ENCODE measurements around the gene SCARB1. TPM values are rescaled to one million over a fixed set of nuclear protein-coding genes. Genes with fewer than 3 reads are reported as not detected.

The SCARB1 gene
- total and polyA plus RNA-seq, 5 donors: 15.7 to 22.9 (median 18.5) TPM

DNA sequence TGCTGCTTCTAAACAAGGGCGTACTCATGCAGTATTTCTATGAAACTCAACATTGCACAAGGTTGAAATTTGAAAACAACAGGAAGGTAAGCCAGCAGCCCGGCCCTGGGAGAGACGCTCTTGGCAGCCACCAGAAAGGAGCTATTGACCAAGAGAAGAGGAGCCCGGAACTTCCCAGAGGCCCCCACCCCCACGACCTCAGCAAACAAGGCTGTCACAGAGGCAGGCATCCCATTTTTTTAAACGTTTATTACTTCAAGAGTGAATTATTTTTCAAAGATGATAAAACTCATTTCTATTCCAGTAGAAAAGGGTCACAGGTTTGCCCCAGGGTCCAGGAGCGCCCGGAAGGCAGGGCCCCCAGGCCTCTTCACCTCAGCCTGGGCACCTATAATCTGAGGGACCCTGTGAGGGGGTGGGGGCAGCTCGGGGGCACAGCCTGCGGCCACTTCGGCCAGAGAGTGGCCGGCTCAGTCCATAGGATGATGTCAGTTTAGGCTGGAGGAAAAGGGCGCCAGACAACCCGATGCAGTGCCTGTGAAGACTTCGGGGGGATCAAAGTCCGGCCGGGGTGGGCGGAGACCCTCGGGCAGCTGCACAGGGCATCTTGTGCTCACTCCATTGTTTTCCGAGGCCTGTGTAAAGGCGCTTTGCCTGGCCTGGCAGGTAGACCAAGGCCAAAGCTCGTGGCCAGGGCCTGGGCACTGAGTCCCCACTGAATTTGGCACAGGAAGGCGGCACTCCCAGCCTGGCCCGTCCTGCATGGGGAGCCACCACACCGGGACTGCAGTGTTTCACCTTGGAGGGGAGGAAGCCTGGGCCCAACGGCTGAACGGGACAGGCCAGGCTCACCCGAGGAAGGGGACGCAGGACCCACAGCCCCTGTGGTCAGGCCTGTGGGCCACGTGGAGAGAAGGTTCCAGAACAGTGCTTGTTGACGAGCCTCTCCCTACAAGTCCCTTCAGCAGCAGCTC lies 86.0 kb downstream of the SCARB1 start:
- H3K27ac ChIP-seq (ENCODE audit: low read length): no peak overlapping the region
- H3K4me3 ChIP-seq (ENCODE audit: low read length): no peak overlapping the region
- DNase-seq (peak in 1 of 3 donors; percentile 45), ATAC-seq (no peak)
- intact Hi-C loops (cut with DNase I): loop anchor here in 2 of 4 donors (5.0 to 10.0 kb wide), 3 partner anchors 423 to 735 kb away; no protein-coding TSS in a partner anchor
- H3K27me3 ChIP-seq (ENCODE audit: control insufficient read depth, insufficient read depth): no peaks in the 10 kb centered on the region
- 83% methylated on average over 31 of the region's 31 CpGs for WGBS
- H3K9me3 ChIP-seq (ENCODE audit: control insufficient read depth, low read length): no peaks in the 10 kb centered on the region
- H3K4me1 ChIP-seq (ENCODE audit: control insufficient read depth, insufficient read depth, low read length): no peaks in the 10 kb centered on the region

DNA sequence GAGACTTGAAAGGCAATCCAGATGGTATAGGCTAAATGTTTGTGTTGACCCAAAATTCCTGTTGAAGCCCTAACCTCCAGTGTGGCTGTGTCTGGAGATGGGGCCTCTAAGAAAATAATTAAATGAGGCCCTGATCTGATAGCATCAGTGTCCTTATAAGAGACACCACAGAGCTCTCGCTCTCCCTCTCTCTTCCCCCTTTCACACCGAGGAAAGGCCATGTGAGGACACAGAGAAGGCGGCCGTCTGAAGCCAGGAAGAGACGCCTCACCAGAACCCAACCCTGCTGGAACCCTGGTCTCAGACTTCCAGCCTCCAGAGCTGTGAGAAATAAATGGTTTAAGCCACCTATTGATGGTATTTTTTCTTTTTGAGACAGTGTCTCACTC lies 87.5 kb downstream of the SCARB1 start:
- intact Hi-C loops (cut with DNase I): loop anchor here in 2 of 4 donors (5.0 to 10.0 kb wide), 3 partner anchors 421 to 734 kb away; no protein-coding TSS in a partner anchor
- Histone ChIP-seq H3K27ac (ENCODE audit: low read length) (no peak overlapping the region), H3K27me3 (ENCODE audit: control insufficient read depth, insufficient read depth) (no peaks in the 10 kb centered on the region), H3K4me1 (ENCODE audit: control insufficient read depth, insufficient read depth, low read length) (no peaks in the 10 kb centered on the region), H3K4me3 (ENCODE audit: low read length) (no peak overlapping the region), H3K9me3 (ENCODE audit: control insufficient read depth, low read length) (no peaks in the 10 kb centered on the region)
- DNase-seq: no peak
- 68% methylated on average over 5 of the region's 5 CpGs for WGBS
- no peak for ATAC-seq

DNA sequence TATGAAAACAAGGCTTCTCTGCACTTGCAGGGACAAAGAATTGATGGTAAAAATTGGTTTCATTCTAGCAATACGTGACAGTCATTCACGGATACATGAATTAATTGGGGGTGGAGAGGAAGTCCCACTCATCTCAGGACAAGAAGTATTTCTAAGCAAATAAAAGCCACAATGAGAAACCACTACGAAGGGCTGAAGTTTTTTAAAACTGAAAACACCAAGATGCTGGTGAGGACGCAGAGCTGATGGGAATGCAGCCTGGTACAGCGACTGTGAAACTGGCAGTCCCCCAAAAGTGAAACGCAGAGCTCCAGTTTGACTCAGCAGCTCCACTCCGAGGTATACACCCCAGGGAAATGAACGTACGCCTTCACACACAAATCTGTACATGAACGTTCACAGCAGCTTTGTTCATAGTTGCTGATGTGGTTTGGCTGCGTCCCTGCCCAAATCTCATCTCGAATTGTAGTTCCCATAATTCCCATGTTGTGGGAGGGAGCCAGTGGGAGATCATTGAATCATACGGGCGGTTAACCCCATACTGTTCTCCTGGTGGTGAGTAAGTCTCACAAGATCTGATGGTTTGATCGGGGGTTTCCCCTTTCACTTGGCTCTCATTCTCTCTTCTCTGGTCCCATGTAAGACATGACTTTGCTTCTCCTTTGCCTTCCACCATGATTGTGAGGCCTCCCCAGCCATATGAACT lies 89.0 kb downstream of the SCARB1 start:
- WGBS: 25% methylated on average over 15 of the region's 15 CpGs
- ATAC-seq (peak; percentile 10 to 38), DNase-seq (peak in 1 of 3 donors; percentile 59)
- Histone ChIP-seq H3K9me3 (ENCODE audit: control insufficient read depth, low read length) (no peaks in the 10 kb centered on the region), H3K4me1 (ENCODE audit: control insufficient read depth, insufficient read depth, low read length) (no peaks in the 10 kb centered on the region), H3K4me3 (ENCODE audit: low read length) (peak overlapping the region; percentile 6), H3K27ac (ENCODE audit: low read length) (no peak overlapping the region), H3K27me3 (ENCODE audit: control insufficient read depth, insufficient read depth) (no peaks in the 10 kb centered on the region)
- intact Hi-C loops (cut with DNase I): loop anchor here in 3 of 4 donors (5.0 to 10.0 kb wide), 5 partner anchors 420 to 737 kb away; no protein-coding TSS in a partner anchor

DNA sequence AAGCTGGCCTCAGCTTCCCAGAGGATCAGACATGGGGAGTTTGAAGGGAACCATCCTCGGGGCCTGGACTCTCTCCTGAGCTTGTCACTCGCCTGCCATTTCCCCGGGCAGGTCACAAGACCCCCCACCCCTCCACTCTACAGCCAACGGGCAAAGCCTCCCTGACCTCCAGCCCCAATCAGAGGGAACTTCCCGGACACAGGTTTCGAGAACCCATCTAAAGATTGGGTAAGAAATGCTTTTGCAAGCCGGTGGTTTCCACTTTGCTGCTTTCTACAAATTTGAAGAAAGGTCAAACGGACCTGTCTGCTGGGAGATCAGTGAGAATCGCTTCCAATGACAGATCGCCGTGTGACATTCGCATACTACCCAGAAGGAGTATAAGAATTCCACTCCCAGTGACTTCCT lies 89.6 kb downstream of the SCARB1 start:
- no peaks in the 10 kb centered on the region for H3K4me1 ChIP-seq (ENCODE audit: control insufficient read depth, insufficient read depth, low read length)
- ATAC-seq (no peak), DNase-seq (peak in 1 of 3 donors; percentile 23)
- no peaks in the 10 kb centered on the region for H3K27me3 ChIP-seq (ENCODE audit: control insufficient read depth, insufficient read depth)
- no peak overlapping the region for H3K4me3 ChIP-seq (ENCODE audit: low read length)
- H3K27ac ChIP-seq (ENCODE audit: low read length): no peak overlapping the region
- WGBS: 39% methylated on average over 12 of the region's 12 CpGs
- intact Hi-C loops (cut with DNase I): loop anchor here in 3 of 4 donors (5.0 to 10.0 kb wide), 4 partner anchors 419 to 737 kb away; no protein-coding TSS in a partner anchor
- no peaks in the 10 kb centered on the region for H3K9me3 ChIP-seq (ENCODE audit: control insufficient read depth, low read length)

DNA sequence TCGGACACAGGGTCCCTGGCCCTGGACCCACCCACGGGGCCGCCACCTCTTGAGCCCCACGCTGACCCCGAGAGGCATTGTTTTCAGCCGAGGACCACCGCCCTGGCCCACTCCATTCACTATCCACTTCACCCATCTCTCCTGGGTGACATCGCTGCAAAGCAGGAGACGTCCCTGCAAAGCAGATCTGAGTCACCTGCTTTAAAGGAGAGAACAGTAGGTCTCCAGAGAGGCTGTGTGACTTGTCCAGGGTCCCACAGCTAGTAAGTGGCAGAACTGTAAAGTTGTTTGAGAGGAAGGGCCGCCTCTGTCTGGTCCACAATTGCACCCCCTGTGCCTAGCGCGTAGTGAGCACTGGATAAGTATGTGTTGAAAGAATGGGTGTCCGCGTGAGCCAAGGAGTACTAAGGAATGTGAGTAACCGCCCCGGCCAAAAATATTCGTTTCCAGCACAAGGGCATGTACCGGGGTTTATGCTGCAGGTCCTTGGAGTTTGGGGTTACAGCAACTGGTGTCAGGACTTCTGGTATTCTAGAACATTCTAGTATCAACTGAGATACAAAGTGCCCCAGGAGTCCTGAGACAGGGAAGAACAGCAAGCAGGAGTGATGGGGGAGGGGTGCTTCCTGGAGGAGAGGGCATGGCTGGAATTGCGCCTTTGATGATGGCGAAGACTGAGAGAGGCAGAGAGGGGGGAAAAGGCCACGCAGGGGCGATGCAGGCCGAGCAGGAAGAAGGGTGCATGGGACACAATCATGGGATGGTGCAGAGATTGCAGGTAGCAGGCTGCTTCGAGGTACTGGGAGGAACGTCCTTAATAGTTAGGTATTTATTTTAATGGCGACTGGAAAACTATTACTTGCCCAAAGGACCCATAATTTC lies 91.1 kb downstream of the SCARB1 start:
- ATAC-seq: no peak
- H3K9me3 ChIP-seq (ENCODE audit: control insufficient read depth, low read length): no peaks in the 10 kb centered on the region

DNA sequence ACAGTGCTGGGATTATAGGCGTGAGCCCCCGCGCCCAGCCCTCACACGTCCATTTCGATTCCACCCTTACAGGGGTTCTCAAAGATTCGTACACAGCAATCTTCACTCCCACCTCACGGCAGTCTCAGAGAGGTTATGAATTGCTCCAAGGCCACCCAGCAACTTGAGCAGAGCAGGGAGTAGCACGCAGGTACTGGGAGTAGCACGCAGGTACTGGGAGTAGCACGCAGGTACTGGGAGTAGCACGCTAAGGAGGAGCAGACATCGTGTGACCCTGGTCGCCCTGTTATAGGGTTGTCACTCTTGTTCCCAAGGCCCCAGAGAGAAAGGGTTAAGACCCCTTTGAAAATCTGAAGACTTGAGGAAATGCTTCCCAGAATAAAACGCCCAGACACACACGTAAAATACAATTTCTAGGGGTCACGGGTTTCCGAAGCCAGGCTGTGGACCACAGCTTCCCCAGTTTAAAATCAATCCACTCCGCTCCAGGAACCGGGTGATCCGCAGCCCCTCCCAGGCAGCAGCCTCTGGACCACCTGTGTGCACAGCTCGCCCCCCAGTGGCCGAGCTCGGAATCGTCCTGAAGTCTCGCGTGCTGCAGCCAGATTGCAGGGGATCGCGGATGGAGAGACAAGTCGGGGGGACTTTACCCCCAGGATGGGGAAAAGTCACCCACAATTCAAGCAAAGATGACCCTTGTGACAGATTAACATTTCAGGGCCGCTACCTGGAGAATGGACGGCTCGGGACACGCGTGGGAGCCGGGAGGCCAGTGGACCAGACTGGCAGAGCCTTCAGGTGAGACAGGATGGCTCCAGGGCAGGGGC lies 92.0 kb downstream of the SCARB1 start:
- H3K9me3 ChIP-seq (ENCODE audit: control insufficient read depth, low read length): no peaks in the 10 kb centered on the region
- no peak overlapping the region for H3K4me3 ChIP-seq (ENCODE audit: low read length)
- no peaks in the 10 kb centered on the region for H3K4me1 ChIP-seq (ENCODE audit: control insufficient read depth, insufficient read depth, low read length)
- peak; percentile 55 to 62 for ATAC-seq
- no peak overlapping the region for H3K27ac ChIP-seq (ENCODE audit: low read length)
- peak; percentile 84 to 97 (median 94) for DNase-seq
- 26% methylated on average over 35 of the region's 35 CpGs for WGBS
- intact Hi-C loops (cut with DNase I): loop anchor here in 3 of 4 donors (5.0 to 10.0 kb wide), 4 partner anchors 417 to 734 kb away; no protein-coding TSS in a partner anchor
- H3K27me3 ChIP-seq (ENCODE audit: control insufficient read depth, insufficient read depth): no peaks in the 10 kb centered on the region

More for the DNA sequence above, 91.1 kb downstream of the SCARB1 start:
- Histone ChIP-seq H3K4me1 (ENCODE audit: control insufficient read depth, insufficient read depth, low read length) (no peaks in the 10 kb centered on the region), H3K27ac (ENCODE audit: low read length) (no peak overlapping the region), H3K4me3 (ENCODE audit: low read length) (no peak overlapping the region), H3K27me3 (ENCODE audit: control insufficient read depth, insufficient read depth) (no peaks in the 10 kb centered on the region)
- 61% methylated on average over 26 of the region's 26 CpGs for WGBS
- DNase-seq: no peak
- intact Hi-C loops (cut with DNase I): loop anchor here in 3 of 4 donors (5.0 to 10.0 kb wide), 4 partner anchors 418 to 735 kb away; no protein-coding TSS in a partner anchor

DNA sequence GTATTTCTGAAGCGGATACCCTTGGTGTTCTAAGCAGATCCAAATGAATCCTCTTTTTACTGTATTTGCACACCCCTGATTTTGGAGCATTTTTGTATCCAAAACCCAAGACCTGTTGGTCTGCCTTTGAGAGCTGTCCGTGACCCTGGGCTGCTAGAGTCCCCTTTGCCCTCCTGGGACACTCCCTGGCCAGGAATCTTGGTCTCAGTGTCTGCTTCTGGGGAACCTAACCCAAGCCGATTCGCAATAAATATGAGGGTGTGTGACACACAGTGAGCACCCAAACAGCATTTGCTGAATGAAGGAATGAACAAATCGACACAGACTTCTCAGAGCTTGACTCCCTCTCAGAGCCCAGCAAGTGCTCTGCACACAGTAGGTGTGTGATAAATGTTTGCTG lies 92.9 kb downstream of the SCARB1 start:
- 91% methylated on average over 5 of the region's 5 CpGs for WGBS
- H3K27me3 ChIP-seq (ENCODE audit: control insufficient read depth, insufficient read depth): no peaks in the 10 kb centered on the region
- no peak overlapping the region for H3K4me3 ChIP-seq (ENCODE audit: low read length)
- H3K27ac ChIP-seq (ENCODE audit: low read length): no peak overlapping the region
- H3K9me3 ChIP-seq (ENCODE audit: control insufficient read depth, low read length): no peaks in the 10 kb centered on the region
- H3K4me1 ChIP-seq (ENCODE audit: control insufficient read depth, insufficient read depth, low read length): peaks cover 5% of the 10 kb centered on the region
- intact Hi-C loops (cut with DNase I): loop anchor here in 3 of 4 donors (5.0 to 10.0 kb wide), 4 partner anchors 416 to 733 kb away; no protein-coding TSS in a partner anchor
- no peak for DNase-seq
- ATAC-seq: no peak

DNA sequence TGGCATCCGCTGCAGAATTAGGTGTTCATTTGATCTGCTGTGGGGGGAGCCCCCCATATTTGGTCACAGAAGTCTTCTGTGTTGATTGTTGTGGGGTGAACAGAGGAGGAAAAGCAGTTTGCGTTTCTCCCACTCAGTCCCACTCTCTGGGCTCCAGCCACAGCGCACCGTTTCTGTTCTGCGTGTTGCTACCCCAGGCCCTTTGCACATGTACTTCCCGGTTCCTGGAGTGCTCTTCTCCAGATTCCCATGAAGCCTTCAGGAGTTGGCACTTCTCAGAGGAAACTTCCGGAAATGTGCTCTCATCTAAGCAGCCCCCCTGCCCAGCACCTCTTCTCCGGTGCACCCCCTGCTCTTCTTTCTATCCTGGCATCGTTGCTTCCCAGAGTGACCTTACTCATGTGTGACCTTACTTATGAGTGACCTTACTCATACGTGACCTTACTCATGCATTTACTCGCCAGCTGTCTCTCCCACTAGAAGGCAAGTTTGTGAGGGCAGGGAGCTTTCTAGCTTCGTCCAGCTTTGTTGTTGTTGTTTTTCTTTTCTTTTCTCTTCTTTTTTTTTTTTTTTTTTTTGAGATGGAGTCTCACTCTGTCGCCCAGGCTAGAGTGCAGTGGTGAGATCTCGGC lies 93.7 kb downstream of the SCARB1 start:
- no peaks in the 10 kb centered on the region for H3K27me3 ChIP-seq (ENCODE audit: control insufficient read depth, insufficient read depth)
- peaks cover 9% of the 10 kb centered on the region for H3K4me1 ChIP-seq (ENCODE audit: control insufficient read depth, insufficient read depth, low read length)
- intact Hi-C loops (cut with DNase I): loop anchor here (5.0 to 10.0 kb wide), 12 partner anchors 93 to 733 kb away; partner anchors contain the start of gene NCOR2 (in 3 of the 4)
- no peak for DNase-seq
- H3K4me3 ChIP-seq (ENCODE audit: low read length): no peak overlapping the region
- WGBS: 90% methylated on average over 14 of the region's 14 CpGs
- no peaks in the 10 kb centered on the region for H3K9me3 ChIP-seq (ENCODE audit: control insufficient read depth, low read length)
- no peak for ATAC-seq
- H3K27ac ChIP-seq (ENCODE audit: low read length): no peak overlapping the region

DNA sequence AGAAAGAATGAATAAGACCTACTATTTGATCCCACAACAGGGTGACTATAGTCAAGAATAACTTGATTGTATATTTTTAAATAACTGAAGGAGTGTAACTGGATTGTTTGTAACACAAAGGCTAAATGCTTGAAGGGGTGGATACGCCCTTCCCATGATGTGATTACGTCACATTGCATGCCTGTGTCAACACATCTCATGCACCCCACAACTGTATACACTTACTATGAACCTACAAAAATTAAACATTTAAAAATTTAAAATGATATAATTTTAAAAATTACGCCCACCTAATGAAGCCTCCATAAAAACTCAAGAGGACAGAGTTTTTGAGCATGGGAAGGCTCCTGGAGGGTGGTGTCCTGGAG lies 94.5 kb downstream of the SCARB1 start:
- intact Hi-C loops (cut with DNase I): loop anchor here (5.0 to 10.0 kb wide), 10 partner anchors 92 to 732 kb away; partner anchors contain the start of gene NCOR2 (in 3 of the 4)

More for the DNA sequence above, 94.5 kb downstream of the SCARB1 start:
- no peak for DNase-seq
- Histone ChIP-seq H3K27ac (ENCODE audit: low read length) (no peak overlapping the region), H3K4me1 (ENCODE audit: control insufficient read depth, insufficient read depth, low read length) (peaks cover 10% of the 10 kb centered on the region), H3K27me3 (ENCODE audit: control insufficient read depth, insufficient read depth) (no peaks in the 10 kb centered on the region), H3K4me3 (ENCODE audit: low read length) (no peak overlapping the region), H3K9me3 (ENCODE audit: control insufficient read depth, low read length) (no peaks in the 10 kb centered on the region)
- whole genome bisulfite sequencing: 82% methylated on average over 3 of the region's 3 CpGs
- no peak for ATAC-seq

All from right cardiac atrium (tissue), 5 donors.